SU-DHL-6 (cell line): Measurements from ENCODE around the gene NCOA1.

Source experiments
- CTCF ChIP-seq: fragments of 200-600 bp; sonication (generic); IDR thresholded peaks from one replicate; pipeline ENCODE4 v1.5.1; 2017; ENCODE audit warnings: antibody characterized with exemption, mild to moderate bottlenecking, low read length, moderate library complexity; ENCODE audit not compliant: insufficient read depth, poor library complexity, severe bottlenecking
- EZH2phosphoT487 ChIP-seq: fragments of 200-600 bp; sonication (generic), shearing (Covaris generic); conservative IDR thresholded peaks from 2 replicates; pipeline ENCODE4 v1.6.1; 2018; ENCODE audit warnings: mild to moderate bottlenecking, antibody characterized with exemption, low read length, moderate library complexity, mixed read lengths

GRCh38 chr2:24763843-24764242 lies 272.8 kb downstream of the NCOA1 start:
- TF ChIP-seq CTCF (no peak), EZH2phosphoT487 (no peak)
